Measurements from ENCODE around the gene CIB1. TPM values are rescaled to one million over a fixed set of nuclear protein-coding genes. Genes with fewer than 3 reads are reported as not detected.

The CIB1 gene
- total and polyA plus RNA-seq, 7 donors: 18.6 to 436 (median 35.7) TPM

DNA sequence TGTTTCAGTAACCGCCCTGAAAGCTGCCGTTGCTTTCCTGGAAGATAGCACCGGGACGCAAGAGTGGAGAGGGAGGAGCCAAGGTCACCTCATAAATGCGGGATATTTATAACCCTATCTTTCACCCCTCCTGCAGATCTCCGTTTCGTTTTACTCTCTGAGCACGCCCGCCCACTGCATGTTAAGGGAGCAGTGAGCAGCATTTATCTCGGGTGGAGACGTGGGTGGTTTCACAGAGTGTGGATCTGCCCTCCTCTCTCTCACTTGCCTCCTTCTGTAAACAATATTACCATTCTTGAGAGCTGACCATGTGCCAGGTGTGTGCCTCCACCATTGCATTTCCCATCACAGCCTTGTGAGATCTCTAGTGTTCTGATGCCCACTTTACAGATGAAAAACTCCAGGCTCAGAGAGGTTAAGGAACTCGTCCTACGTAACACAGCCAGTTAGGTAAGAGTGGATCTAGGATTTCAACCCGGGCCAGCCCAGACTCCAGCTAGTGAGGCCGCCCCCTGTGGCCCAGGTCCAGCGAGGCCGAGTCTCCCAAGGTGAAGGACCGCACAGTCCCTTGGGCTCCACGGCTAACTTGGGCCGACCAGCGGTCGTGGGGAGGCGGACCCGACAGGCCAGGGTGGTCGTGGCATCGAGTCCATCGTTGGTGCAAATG, 49.5 kb downstream of the CIB1 start:
- Histone ChIP-seq H3K4me1 (peaks cover 0 to 51% (median 49%) of the 10 kb centered on the region in 4 donors), H3K36me3 (no peaks in the 10 kb centered on the region), H3K27ac (peak overlapping the region; percentile 96 to 99 (median 97)), H3K9me3 (no peaks in the 10 kb centered on the region), H3K4me3 (peak overlapping the region; percentile 74 to 94 (median 87)), H3K27me3 (no peaks in the 10 kb centered on the region)
- WGBS, 2 donors: 4 to 28% methylated on average over 27 of the region's 27 CpGs
- DNase-seq: peak; percentile 96
- TF ChIP-seq, protein P1, sequence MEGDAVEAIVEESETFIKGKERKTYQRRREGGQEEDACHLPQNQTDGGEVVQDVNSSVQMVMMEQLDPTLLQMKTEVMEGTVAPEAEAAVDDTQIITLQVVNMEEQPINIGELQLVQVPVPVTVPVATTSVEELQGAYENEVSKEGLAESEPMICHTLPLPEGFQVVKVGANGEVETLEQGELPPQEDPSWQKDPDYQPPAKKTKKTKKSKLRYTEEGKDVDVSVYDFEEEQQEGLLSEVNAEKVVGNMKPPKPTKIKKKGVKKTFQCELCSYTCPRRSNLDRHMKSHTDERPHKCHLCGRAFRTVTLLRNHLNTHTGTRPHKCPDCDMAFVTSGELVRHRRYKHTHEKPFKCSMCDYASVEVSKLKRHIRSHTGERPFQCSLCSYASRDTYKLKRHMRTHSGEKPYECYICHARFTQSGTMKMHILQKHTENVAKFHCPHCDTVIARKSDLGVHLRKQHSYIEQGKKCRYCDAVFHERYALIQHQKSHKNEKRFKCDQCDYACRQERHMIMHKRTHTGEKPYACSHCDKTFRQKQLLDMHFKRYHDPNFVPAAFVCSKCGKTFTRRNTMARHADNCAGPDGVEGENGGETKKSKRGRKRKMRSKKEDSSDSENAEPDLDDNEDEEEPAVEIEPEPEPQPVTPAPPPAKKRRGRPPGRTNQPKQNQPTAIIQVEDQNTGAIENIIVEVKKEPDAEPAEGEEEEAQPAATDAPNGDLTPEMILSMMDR (IDR thresholded peaks at IDR 0.05): no peak
- peak in 3 of 4 donors; percentile 91 to 94 (median 94) for TF ChIP-seq EP300 (IDR thresholded peaks at IDR 0.05)
- TF ChIP-seq POLR2A (IDR thresholded peaks at IDR 0.05): peak in 1 of 2 donors; percentile 20
- TF ChIP-seq POLR2AphosphoS5 (IDR thresholded peaks at IDR 0.05): peak in 3 of 4 donors; percentile 71 to 91 (median 85)
- intact Hi-C loops (cut with DNase I): loop anchor here (1.0 kb wide), 1 partner anchor 9 kb away; no protein-coding TSS in a partner anchor

DNA sequence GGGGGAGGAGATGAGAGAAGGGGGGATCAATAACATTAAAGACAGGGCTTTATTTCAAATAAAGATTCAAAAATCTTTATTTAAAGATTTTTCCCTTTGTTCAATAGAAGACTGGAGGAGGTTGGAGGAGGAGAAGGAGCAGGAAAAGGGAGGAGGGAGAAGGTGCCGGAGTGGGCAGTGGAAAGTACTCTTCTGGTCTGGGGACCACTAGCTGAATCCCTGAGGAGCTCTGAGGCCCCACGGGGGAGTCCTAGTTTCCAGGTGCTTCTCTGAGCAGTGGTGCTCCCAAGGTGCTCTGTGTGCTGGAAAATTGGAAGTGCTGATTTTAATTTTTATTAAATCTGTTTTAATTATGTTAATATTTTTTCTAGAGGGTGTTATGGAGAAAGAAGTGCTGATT, 52.0 kb downstream of the CIB1 start:
- Histone ChIP-seq H3K27me3 (no peaks in the 10 kb centered on the region), H3K9me3 (no peaks in the 10 kb centered on the region), H3K36me3 (no peaks in the 10 kb centered on the region), H3K4me1 (peaks cover 0 to 39% (median 30%) of the 10 kb centered on the region in 4 donors), H3K27ac (peak overlapping the region; percentile 96 to 99 (median 97)), H3K4me3 (no peak overlapping the region)
- intact Hi-C loops (cut with DNase I): no loop called here
- TF ChIP-seq POLR2A (IDR thresholded peaks at IDR 0.05): no peak
- TF ChIP-seq, protein P1 (IDR thresholded peaks at IDR 0.05): no peak
- DNase-seq: no peak
- whole genome bisulfite sequencing, 2 donors: 56 to 64% methylated on average over 2 of the region's 2 CpGs

Small RNA genes within 50 kb of the gene (small RNA-seq; reads per million reads assigned to genes)
- 0 reads per million in 3 donors for gene AC091167.3

Other genes with a start within 250 kb of the CIB1 start
- 10 to 100 TPM in 1 of 4 donors, 1 to 10 TPM in 3; 5.3 to 10.0 (median 7.5) TPM for gene ZNF710, start 232.6 kb downstream of the CIB1 start, total RNA-seq
- 10 to 100 TPM; 13.8 to 28.2 (median 24.1) TPM for gene ZNF710, start 232.6 kb downstream of the CIB1 start, polyA plus RNA-seq
- gene IDH2, start 131.5 kb downstream of the CIB1 start, total RNA-seq: 100 to 1,000 TPM in 3 of 4 donors, 10 to 100 TPM in 1; 77.2 to 164 (median 116) TPM
- gene IDH2, start 131.5 kb downstream of the CIB1 start, polyA plus RNA-seq: 100 to 1,000 TPM in 1 of 3 donors, 10 to 100 TPM in 2; 43.8 to 210 (median 90.2) TPM
- gene SEMA4B, start 32.6 kb downstream of the CIB1 start, total RNA-seq: 10 to 100 TPM; 42.0 to 72.4 (median 58.6) TPM
- gene SEMA4B, start 32.6 kb downstream of the CIB1 start, polyA plus RNA-seq: 10 to 100 TPM; 10.6 to 94.5 (median 11.4) TPM
- 1 to 10 TPM; 3.0 to 7.5 (median 5.4) TPM for gene GDPGP1, start 268 bp upstream of the CIB1 start, total RNA-seq
- gene GDPGP1, start 268 bp upstream of the CIB1 start, polyA plus RNA-seq: 10 to 100 TPM in 1 of 3 donors, 1 to 10 TPM in 2; 7.9 to 12.7 (median 9.0) TPM
- gene TTLL13, start 15.6 kb upstream of the CIB1 start, total RNA-seq: not detected
- gene TTLL13, start 15.6 kb upstream of the CIB1 start, polyA plus RNA-seq: under 1 TPM in 1 of 3 donors, not detected in 2; 0.25 TPM
- 100 to 1,000 TPM in 3 of 4 donors, 10 to 100 TPM in 1; 81.2 to 139 (median 111) TPM for gene NGRN, start 31.7 kb upstream of the CIB1 start, total RNA-seq
- gene NGRN, start 31.7 kb upstream of the CIB1 start, polyA plus RNA-seq: 10 to 100 TPM; 43.2 to 66.7 (median 51.8) TPM
- 1 to 10 TPM; 1.5 to 4.3 (median 2.5) TPM for gene ZNF774, start 118.3 kb upstream of the CIB1 start, total RNA-seq
- 1 to 10 TPM; 1.4 to 4.0 (median 1.8) TPM for gene ZNF774, start 118.3 kb upstream of the CIB1 start, polyA plus RNA-seq
- gene IQGAP1, start 154.3 kb upstream of the CIB1 start, total RNA-seq: 100 to 1,000 TPM; 135 to 283 (median 183) TPM
- 100 to 1,000 TPM in 1 of 3 donors, 10 to 100 TPM in 2; 96.7 to 120 (median 97.6) TPM for gene IQGAP1, start 154.3 kb upstream of the CIB1 start, polyA plus RNA-seq